Medulla oblongata (tissue), 1 donor: ENCODE measurements around the gene NEK1.
A peak's percentile ranks its signal among the peaks of the same experiment; 100 is the strongest.
"Not testable (repeated sequence)": the region's sequence is repeated elsewhere in the genome, so short reads cannot be mapped to it uniquely, and the experiment has no call there.

Experiments used
- DNase-seq: peaks from one replicate; pipeline ENCODE4 v3.0.0-alpha.2; 2015; ENCODE audit errors: extremely low spot score

NEK1 gene

DNA sequence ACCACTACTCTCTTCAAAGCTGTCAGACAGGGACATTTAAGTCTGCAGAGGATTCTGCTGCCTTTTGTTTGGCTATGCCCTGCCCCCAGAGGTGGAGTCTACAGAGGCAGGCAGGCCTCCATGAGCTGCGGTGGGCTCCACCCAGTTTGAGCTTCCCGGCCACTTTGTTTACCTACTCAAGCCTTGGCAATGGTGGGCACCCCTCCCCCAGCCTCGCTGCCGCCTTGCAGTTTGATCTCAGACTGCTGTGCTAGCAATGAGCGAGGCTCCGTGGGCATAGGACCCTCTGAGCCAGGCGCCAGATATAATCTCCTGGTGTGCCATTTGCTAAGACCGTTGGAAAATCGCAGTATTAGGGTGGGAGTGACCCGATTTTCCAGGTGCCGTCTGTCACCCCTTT is 112.5 kb downstream of the NEK1 start:
- not testable (repeated sequence) for DNase-seq

GRCh38 chr4:169494234-169494633 is 118.1 kb downstream of the NEK1 start:
- not testable (repeated sequence) for DNase-seq

- DNase-seq, result no peak
Observed at GRCh38 chr4:169493164-169493524, 119.2 kb downstream of the NEK1 start.

DNA sequence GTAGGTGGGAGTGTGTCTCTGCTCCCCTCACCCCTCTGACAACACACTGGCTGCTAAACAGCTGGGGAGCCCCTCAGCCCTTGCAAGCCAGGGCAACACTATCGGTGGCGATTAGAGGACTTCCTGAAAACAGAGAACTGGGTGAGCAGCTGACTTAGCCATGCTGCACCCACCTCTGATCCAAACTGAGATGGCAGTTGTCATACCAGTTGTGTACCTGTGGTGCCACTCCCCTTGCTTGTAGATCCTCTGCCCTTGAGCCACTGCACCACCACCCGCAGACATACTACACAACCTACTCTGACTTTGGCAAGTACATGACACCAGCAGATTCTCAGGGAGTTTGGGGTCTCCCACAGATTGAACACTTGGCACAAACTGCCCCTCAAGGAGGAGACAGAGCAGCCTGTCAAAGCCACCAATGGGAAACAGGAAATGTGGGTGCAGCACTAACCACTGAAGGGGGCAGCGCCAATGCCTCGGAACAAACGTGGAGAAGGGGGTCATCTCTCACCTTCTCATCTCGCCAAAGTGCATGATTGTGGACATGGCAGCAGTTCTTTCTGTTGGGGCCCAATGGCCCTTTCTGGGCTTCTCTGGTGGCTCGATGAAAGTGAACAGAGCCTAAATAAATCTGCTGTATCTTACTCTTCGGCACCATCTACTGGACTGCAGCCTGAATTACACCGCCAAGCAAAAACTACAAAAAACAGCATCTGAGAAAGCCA is 119.8 kb downstream of the NEK1 start:
- peak; percentile 29 for DNase-seq

DNA sequence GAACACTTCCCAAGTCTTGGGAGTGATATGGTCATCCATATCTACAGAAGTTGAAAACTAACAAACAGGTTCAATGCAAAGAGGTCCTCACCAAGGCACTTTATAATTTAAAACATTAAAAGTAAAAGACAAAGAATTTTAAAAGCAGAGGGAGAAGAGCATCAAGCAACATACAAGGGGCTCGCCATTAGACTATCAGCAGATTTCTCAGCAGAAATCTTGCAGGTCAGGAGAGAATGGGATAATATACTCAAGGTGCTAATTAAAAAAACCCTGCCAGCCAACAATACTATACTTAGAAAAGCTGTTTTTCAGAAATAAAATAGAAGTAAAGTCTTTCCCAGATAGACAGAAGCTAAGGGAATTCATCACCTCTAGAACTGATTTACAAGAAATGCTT is 121.2 kb downstream of the NEK1 start:
- no peak for DNase-seq

- no peak for DNase-seq
Observed at GRCh38 chr4:169489306-169489705, 123.1 kb downstream of the NEK1 start.

DNA sequence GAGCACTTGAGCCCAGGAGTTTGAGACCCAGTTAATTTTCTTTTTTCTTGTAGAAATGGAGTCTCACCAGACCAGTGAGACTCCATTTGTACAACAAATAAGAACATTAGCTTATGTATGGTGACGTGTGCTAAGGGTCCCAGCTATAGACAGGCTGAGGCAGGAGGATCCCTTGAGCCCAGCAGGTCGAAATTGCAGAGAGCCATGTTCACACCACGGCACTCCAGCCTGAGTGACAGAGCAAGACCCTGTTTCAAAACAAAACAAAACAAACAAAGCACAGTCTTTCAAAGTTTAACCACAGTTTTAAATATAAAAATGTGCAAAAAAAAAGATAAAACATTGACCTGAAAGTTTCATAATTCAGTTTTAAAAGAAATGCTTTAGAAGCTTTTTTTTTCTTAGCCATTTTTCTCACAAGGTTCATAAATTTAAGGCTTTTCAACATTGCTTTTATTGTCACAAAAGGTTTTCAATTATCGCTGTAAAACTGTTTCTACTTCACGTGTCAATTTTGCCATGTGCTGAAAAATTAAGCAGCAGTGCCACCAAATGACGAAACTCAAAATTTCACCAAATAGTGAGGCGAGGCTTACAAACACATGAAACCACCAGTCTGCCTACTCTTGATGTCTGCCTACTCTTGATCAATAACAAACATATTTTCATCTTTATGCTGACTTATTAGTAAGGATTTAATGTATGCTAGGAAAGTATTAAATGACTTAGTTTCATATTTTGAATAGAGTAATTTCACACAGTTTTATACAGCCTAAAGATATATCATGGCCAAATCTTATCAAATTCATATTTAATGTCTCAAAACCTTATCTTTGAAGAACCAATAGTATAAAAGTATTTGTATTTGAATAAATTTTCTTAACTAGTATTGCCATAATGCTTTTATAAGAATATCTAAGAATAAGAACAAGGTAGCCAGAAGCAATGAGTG is 126.3 kb downstream of the NEK1 start:
- peak; percentile 80 for DNase-seq

DNA sequence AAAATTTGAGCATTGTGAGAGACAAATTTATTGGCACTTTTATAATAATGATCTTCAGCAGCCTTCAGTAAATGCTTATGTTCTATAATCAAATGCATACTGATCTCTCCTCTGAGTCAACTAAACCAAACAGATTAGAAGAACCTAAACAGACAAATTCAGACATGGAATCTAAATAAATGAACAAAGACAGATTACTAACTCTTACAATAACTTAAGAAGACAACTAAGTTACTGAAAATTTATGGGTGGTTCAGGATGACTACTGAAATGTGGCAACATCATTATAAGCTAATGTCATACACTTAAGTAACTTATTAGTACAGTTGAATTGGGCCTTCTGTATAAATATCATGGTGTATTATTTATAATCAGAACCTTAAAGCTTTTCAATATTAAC is 127.3 kb downstream of the NEK1 start:
- DNase-seq, result no peak

GRCh38 chr4:169484485-169484884 is 127.9 kb downstream of the NEK1 start:
- DNase-seq, result peak; percentile 53

- DNase-seq, result no peak
Observed at GRCh38 chr4:169464080-169464479, 148.3 kb downstream of the NEK1 start.

DNA sequence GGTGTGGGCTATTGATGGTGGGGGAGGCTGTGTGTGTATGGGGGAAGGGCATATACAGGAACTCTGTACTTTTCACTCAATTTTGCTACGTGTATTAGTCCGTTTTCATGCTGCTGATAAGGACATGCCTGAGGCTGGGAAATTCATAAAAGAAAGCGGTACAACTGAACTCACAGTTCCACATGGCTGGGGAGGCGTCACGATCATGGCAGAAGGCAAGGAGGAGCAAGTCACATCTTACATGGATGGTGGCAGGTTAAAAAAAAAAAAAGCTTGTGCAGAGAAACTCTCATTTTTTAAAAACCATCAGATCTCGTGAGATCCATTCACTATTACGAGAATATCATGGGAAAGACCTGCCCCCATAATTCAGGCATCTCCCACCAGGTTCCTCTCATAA is 152.3 kb downstream of the NEK1 start:
- no peak for DNase-seq

DNA sequence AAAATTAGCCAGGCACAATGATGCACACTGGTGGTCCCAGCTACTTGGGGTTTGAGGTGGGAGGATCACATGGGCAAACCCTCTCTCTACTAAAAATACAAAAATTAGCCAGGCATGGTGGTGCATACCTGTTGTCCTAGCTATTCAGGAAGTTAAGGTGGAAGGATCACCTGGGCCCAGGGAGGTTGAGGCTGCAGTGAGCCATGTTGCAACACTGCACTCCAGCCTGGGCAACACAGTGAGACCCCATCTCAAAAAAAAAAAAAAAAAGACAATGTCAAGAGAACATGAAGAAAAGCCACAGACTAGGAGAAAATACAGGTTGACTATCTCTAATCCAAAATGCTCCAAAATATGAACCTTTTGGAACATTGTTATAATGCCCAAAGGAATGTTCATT is 153.8 kb downstream of the NEK1 start:
- DNase-seq, result no peak

DNA sequence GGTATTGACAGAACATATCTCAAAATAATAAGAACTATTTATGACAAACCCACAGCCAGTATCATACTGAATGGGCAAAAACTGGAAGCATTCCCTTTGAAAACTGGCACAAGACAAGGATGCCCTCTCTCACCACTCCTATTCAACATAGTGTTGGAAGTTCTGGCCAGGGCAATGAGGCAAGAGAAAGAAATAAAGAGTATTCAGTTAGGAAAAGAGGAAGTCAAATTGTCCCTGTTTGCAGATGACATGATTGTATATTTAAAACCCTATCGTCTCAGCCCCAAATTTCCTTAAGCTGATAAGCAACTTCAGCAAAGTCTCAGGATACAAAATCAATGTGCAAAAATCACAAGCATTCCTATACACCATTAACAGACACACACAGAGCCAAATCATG is 159.7 kb downstream of the NEK1 start:
- not testable (repeated sequence) for DNase-seq

- DNase-seq, result not testable (repeated sequence)
Observed at GRCh38 chr4:169448935-169449334, 163.4 kb downstream of the NEK1 start.

GRCh38 chr4:169446824-169447223 is 165.6 kb downstream of the NEK1 start:
- DNase-seq, result no peak

- no peak for DNase-seq
Observed at GRCh38 chr4:169443748-169444147, 168.6 kb downstream of the NEK1 start.

DNA sequence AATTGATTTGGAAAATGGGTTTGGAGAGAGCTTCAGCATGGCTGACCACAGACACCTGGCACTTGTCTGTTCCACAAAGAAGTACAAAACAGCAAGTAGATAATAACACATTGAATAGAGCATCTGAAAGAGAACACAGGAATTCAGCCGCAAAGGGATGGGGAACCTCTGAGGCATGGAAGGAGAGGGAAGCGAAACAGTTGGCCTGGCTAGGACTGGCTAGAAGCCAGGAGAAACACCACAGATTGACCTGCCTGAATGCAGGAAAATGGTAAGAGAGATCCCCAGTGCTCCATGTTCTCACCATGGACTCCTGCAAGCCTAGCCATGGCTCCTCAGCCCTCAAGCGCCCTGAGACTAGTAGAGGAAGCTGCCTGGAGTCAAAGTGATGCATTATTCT is 171.9 kb downstream of the NEK1 start:
- DNase-seq, result peak; percentile 53

- DNase-seq, result peak; percentile 47
Observed at GRCh38 chr4:169439244-169439643, 173.1 kb downstream of the NEK1 start.

DNA sequence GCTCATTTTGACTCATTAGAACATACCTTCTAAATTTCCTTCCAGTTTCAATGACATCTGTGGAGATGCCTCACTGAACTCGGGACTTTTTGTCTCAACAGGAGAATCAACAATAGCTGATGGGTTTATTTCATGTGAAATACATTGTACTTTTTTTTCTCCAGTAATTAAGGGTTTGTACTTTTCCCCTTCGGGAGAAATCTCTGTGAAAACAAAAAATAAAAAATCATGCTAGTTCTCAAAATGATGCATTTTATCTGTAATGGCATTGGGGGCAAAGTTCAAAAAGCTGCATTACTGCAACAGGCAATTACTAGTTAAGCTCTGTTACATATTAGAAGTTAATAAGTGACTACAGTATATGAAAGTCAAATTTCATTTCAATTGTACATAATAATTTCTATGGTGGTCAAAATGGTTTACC is 174.3 kb downstream of the NEK1 start:
- DNase-seq, result no peak

DNA sequence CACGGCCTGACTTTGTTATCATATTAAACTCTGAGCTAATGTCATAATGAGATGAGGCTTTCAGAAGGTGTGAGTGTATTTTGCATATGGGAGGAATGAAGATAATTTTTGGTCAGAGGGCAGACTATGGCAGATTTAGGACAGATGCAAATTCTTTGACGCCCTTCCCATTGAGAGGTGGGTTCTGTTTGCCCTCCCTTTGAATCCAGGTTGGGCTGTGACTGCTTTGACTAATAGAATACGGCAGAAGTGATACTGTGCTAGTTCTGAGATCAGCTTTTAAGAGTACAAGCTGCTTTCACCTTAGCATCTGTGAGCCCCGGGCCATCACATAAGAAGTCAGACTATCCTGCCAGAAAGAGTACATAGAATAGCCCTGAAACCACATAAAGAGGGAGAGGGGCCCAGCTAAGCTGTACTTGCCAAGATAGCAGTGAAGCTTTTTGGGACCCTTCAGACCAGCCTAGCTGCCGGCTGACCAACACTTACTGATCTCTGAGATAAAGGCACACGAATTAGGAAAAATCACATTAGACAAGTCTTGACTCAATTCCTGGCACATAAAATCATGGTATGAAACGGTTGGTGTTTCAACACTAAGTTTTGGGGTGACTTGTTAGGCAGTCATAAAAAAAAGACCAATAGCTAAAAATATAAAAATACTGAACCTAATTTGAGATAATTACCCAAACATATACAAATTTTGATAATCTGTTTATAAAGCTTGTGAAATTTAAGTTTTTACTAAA is 174.9 kb downstream of the NEK1 start:
- no peak for DNase-seq

- DNase-seq, result no peak
Observed at GRCh38 chr4:169436734-169437133, 175.6 kb downstream of the NEK1 start.

DNA sequence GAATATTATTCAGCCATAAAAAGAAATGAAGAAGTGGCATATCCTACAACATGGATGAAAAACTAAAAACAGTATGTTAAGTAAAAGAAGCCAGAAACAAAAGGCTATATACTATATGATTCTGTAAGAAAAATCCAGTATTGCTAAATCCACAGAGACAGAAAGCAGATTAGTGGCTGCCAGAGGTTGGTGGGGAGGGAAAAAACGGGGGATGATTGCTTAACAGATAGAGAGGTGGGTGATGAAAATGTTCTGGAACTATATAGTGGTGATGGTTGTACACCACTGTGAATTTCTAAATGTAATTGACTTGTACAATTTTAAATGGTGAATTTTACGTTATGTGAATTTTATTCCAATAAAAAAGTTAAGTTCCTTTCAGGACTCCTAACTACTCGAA is 184.0 kb downstream of the NEK1 start:
- DNase-seq, result no peak
